HepG2 (cell line): ENCODE results near the gene U2AF2. TPM values are rescaled to one million over a fixed set of nuclear protein-coding genes. Genes with fewer than 3 reads are reported as not detected.

Experiments used
- ASH2L ChIP-seq: fragments of 300-600, 200-600 bp; sonication (generic); IDR thresholded peaks from 2 replicates; pipeline ENCODE4 v1.7.0; 2017; ENCODE audit warnings: low read depth, mild to moderate bottlenecking, moderate library complexity, mixed read lengths, low read length; ENCODE audit not compliant: insufficient read length
- DMAP1 ChIP-seq: IDR thresholded peaks from 2 replicates; pipeline ENCODE4 v1.6.1; 2016
- EEA1 ChIP-seq: sonication (generic); formaldehyde crosslinking; IDR thresholded peaks from 2 replicates; pipeline ENCODE4 v1.5.1; 2020; ENCODE audit warnings: mild to moderate bottlenecking, missing genetic modification reagents, borderline replicate concordance
- KAT2B ChIP-seq: fragments of 150-350 bp; IDR thresholded peaks from 2 replicates; pipeline ENCODE4 v1.6.1; 2014; ENCODE audit warnings: low read depth, low read length, borderline replicate concordance
- KMT2A ChIP-seq: sonication (generic); formaldehyde crosslinking; IDR thresholded peaks from 2 replicates; pipeline ENCODE4 v1.4.0; 2020; ENCODE audit warnings: missing genetic modification reagents
- MEF2D ChIP-seq: sonication (generic); formaldehyde crosslinking; IDR thresholded peaks from 2 replicates; pipeline ENCODE4 v1.5.1; 2020; ENCODE audit warnings: mild to moderate bottlenecking, missing genetic modification reagents
- MIER3 ChIP-seq: IDR thresholded peaks from 2 replicates; pipeline ENCODE4 v1.6.1; 2016; ENCODE audit warnings: missing compliant biosample characterization, borderline replicate concordance
- POLR2G ChIP-seq: fragments of 200-400 bp; formaldehyde crosslinking; IDR thresholded peaks from 2 replicates; pipeline ENCODE4 v1.6.1; 2018; ENCODE audit warnings: mild to moderate bottlenecking, low read depth, low read length, moderate library complexity
- SP4 ChIP-seq: sonication (generic); formaldehyde crosslinking; IDR thresholded peaks from 2 replicates; pipeline ENCODE4 v1.8.1; 2023; ENCODE audit warnings: mild to moderate bottlenecking, missing genetic modification reagents
- ZNF124 ChIP-seq: sonication (generic); formaldehyde crosslinking; IDR thresholded peaks from 2 replicates; pipeline ENCODE4 v1.4.0; 2020; ENCODE audit warnings: missing genetic modification reagents
- ZNF496 ChIP-seq: sonication (generic); formaldehyde crosslinking; IDR thresholded peaks from 2 replicates; pipeline ENCODE4 v1.8.1; 2023; ENCODE audit warnings: mild to moderate bottlenecking, moderate library complexity, missing genetic modification reagents; ENCODE audit not compliant: insufficient replicate concordance
- polyA plus RNA-seq, 8 experiments: library from polyadenylated mRNA; depleted of rRNA in 3 of 8; stranded (reverse) in 7 of 8; unstranded in 1 of 8; fragments of >200 nt; fragmentation: Illumina TruSeq in 4 of 8; extraction: Trizol in 4 of 8; gene quantifications; 2 replicates each; pipeline versions ENCODE4 v1.2.1 to v1.2.3, GENCODE V29; 2011 to 2016; ENCODE audit warnings: low read depth in 4 of 8, missing spikeins in 1 of 8, mixed read lengths in 1 of 8; ENCODE audit not compliant: insufficient read depth in 1 of 8
- total RNA-seq, 5 experiments: library from RNA; depleted of rRNA; stranded (reverse); fragments of >200 nt; fragmentation: Illumina TruSeq; extraction: Trizol; gene quantifications; 2 replicates each; pipeline ENCODE4 v1.2.3, GENCODE V29; 2016; ENCODE audit warnings: low read depth in 1 of 5
- TF ChIP-seq, protein P1 (sequence below): sonication (generic); formaldehyde crosslinking; IDR thresholded peaks from 2 replicates; pipeline ENCODE4 v1.4.0; 2020; ENCODE audit warnings: mild to moderate bottlenecking, missing genetic modification reagents
- TF ChIP-seq, protein P2 (sequence below): sonication (generic); formaldehyde crosslinking; IDR thresholded peaks from 2 replicates; pipeline ENCODE4 v1.8.1; 2022; ENCODE audit warnings: mild to moderate bottlenecking, missing genetic modification reagents
- TF ChIP-seq, protein P3 (sequence below): sonication (generic); formaldehyde crosslinking; conservative IDR thresholded peaks from 2 replicates; pipeline ENCODE4 v1.8.1; 2023; ENCODE audit warnings: missing genetic modification reagents
- TF ChIP-seq, protein P4 (sequence below): sonication (generic); formaldehyde crosslinking; IDR thresholded peaks from 2 replicates; pipeline ENCODE4 v1.8.1; 2022; ENCODE audit warnings: low read depth, mild to moderate bottlenecking, missing genetic modification reagents
- TF ChIP-seq, protein P5 (sequence below): sonication (generic); formaldehyde crosslinking; IDR thresholded peaks from 2 replicates; pipeline ENCODE4 v1.8.1; 2023; ENCODE audit warnings: mild to moderate bottlenecking, missing genetic modification reagents
- TF ChIP-seq, protein P6 (sequence below): sonication (generic); formaldehyde crosslinking; IDR thresholded peaks from 2 replicates; pipeline ENCODE4 v1.5.1; 2020; ENCODE audit warnings: missing genetic modification reagents, mild to moderate bottlenecking, borderline replicate concordance

The U2AF2 gene
- total and polyA plus RNA-seq, 2 of the 13 experiments (the other 11 are each of a cell fraction or from before 2014, with no cell fraction given): 84.3 to 124 TPM

DNA sequence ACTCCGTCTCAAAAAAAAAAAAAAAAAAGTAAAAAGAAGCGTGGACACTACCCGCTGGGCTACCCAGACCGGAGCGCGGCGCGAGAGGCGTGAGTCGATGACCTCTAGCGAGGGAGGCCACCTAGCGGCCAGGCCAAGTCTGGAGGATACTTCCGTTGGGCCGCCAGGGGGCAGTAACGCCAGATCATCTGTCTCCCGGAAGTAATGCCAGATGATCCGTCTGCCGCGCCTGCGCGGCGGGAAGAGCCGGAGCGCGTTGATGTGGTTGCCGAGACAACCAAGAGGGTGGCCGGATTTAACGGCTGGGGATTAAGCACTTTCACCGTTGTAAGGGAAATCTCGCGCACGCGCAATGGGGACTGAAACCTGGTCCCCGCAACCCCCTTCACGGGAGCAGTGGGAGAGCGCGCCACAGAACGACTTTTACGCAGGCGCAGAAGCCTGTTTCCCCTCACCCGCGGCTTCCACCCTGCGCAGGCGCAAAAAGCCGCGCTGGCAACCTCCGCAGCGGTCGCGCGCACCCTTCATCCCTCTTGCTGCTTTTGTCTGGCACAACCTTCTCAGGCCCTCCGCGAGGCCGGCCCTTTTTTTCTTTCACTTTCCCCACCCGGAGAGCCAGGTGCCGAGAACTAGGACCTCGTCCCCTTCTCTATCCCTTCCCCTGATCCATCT is 1.0 kb upstream of the U2AF2 start (continued):
- TF ChIP-seq, protein P1, sequence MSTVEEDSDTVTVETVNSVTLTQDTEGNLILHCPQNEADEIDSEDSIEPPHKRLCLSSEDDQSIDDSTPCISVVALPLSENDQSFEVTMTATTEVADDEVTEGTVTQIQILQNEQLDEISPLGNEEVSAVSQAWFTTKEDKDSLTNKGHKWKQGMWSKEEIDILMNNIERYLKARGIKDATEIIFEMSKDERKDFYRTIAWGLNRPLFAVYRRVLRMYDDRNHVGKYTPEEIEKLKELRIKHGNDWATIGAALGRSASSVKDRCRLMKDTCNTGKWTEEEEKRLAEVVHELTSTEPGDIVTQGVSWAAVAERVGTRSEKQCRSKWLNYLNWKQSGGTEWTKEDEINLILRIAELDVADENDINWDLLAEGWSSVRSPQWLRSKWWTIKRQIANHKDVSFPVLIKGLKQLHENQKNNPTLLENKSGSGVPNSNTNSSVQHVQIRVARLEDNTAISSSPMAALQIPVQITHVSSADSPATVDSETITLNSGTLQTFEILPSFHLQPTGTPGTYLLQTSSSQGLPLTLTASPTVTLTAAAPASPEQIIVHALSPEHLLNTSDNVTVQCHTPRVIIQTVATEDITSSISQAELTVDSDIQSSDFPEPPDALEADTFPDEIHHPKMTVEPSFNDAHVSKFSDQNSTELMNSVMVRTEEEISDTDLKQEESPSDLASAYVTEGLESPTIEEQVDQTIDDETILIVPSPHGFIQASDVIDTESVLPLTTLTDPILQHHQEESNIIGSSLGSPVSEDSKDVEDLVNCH (CRISPR knock-in tag): no peak
- TF ChIP-seq, protein P2, sequence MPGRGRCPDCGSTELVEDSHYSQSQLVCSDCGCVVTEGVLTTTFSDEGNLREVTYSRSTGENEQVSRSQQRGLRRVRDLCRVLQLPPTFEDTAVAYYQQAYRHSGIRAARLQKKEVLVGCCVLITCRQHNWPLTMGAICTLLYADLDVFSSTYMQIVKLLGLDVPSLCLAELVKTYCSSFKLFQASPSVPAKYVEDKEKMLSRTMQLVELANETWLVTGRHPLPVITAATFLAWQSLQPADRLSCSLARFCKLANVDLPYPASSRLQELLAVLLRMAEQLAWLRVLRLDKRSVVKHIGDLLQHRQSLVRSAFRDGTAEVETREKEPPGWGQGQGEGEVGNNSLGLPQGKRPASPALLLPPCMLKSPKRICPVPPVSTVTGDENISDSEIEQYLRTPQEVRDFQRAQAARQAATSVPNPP (CRISPR knock-in tag): no peak
- no peak for TF ChIP-seq KAT2B
- TF ChIP-seq EEA1 (CRISPR knock-in tag): no peak
- peak; percentile 87 for TF ChIP-seq DMAP1 (CRISPR knock-in tag)
- TF ChIP-seq, protein P3, sequence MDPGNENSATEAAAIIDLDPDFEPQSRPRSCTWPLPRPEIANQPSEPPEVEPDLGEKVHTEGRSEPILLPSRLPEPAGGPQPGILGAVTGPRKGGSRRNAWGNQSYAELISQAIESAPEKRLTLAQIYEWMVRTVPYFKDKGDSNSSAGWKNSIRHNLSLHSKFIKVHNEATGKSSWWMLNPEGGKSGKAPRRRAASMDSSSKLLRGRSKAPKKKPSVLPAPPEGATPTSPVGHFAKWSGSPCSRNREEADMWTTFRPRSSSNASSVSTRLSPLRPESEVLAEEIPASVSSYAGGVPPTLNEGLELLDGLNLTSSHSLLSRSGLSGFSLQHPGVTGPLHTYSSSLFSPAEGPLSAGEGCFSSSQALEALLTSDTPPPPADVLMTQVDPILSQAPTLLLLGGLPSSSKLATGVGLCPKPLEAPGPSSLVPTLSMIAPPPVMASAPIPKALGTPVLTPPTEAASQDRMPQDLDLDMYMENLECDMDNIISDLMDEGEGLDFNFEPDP (CRISPR knock-in tag): no peak
- TF ChIP-seq MIER3 (CRISPR knock-in tag): peak; percentile 33; the same call in 1 of the 2 replicates
- no peak for TF ChIP-seq ZNF496 (CRISPR knock-in tag)
- TF ChIP-seq ASH2L: no peak
- TF ChIP-seq, protein P4, sequence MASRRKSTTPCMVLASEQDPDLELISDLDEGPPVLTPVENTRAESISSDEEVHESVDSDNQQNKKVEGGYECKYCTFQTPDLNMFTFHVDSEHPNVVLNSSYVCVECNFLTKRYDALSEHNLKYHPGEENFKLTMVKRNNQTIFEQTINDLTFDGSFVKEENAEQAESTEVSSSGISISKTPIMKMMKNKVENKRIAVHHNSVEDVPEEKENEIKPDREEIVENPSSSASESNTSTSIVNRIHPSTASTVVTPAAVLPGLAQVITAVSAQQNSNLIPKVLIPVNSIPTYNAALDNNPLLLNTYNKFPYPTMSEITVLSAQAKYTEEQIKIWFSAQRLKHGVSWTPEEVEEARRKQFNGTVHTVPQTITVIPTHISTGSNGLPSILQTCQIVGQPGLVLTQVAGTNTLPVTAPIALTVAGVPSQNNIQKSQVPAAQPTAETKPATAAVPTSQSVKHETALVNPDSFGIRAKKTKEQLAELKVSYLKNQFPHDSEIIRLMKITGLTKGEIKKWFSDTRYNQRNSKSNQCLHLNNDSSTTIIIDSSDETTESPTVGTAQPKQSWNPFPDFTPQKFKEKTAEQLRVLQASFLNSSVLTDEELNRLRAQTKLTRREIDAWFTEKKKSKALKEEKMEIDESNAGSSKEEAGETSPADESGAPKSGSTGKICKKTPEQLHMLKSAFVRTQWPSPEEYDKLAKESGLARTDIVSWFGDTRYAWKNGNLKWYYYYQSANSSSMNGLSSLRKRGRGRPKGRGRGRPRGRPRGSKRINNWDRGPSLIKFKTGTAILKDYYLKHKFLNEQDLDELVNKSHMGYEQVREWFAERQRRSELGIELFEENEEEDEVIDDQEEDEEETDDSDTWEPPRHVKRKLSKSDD: peak; percentile 76
- TF ChIP-seq, protein P5, sequence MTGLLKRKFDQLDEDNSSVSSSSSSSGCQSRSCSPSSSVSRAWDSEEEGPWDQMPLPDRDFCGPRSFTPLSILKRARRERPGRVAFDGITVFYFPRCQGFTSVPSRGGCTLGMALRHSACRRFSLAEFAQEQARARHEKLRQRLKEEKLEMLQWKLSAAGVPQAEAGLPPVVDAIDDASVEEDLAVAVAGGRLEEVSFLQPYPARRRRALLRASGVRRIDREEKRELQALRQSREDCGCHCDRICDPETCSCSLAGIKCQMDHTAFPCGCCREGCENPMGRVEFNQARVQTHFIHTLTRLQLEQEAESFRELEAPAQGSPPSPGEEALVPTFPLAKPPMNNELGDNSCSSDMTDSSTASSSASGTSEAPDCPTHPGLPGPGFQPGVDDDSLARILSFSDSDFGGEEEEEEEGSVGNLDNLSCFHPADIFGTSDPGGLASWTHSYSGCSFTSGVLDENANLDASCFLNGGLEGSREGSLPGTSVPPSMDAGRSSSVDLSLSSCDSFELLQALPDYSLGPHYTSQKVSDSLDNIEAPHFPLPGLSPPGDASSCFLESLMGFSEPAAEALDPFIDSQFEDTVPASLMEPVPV (CRISPR knock-in tag): peak; percentile 38; the same call in 1 of the 2 replicates
- peak; percentile 33; the same call in 1 of the 2 replicates for TF ChIP-seq ZNF124 (CRISPR knock-in tag)
- peak; percentile 65 for TF ChIP-seq SP4
- TF ChIP-seq POLR2G: peak; percentile 95
- TF ChIP-seq, protein P6, sequence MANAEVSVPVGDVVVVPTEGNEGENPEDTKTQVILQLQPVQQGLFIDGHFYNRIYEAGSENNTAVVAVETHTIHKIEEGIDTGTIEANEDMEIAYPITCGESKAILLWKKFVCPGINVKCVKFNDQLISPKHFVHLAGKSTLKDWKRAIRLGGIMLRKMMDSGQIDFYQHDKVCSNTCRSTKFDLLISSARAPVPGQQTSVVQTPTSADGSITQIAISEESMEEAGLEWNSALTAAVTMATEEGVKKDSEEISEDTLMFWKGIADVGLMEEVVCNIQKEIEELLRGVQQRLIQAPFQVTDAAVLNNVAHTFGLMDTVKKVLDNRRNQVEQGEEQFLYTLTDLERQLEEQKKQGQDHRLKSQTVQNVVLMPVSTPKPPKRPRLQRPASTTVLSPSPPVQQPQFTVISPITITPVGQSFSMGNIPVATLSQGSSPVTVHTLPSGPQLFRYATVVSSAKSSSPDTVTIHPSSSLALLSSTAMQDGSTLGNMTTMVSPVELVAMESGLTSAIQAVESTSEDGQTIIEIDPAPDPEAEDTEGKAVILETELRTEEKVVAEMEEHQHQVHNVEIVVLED (CRISPR knock-in tag): peak; percentile 53; the same call in 1 of the 2 replicates
- peak; percentile 81 for TF ChIP-seq KMT2A (CRISPR knock-in tag)
- no peak for TF ChIP-seq MEF2D (CRISPR knock-in tag)
